Measurements from ENCODE around the gene DYNLRB1. TPM values are rescaled to one million over a fixed set of nuclear protein-coding genes. Genes with fewer than 3 reads are reported as not detected.
"Not testable (repeated sequence)": the region's sequence is repeated elsewhere in the genome, so short reads cannot be mapped to it uniquely, and the experiment has no call there.

The DYNLRB1 gene
- total and polyA plus RNA-seq, 12 donors: 145 to 586 (median 224) TPM

GRCh38 chr20:34512955-34513419 lies 3.2 kb upstream of the DYNLRB1 start:
- no peak overlapping the region for H3K4me3 ChIP-seq
- DNase-seq: no peak
- intact Hi-C loops (cut with DNase I): loop anchor here in 1 of 2 donors (5.0 kb wide), 1 partner anchor 201 kb away; no protein-coding TSS in a partner anchor
- TF ChIP-seq POLR2A (IDR thresholded peaks at IDR 0.05): no peak
- TF ChIP-seq CTCF (IDR thresholded peaks at IDR 0.05): no peak
- no peak overlapping the region for H3K27ac ChIP-seq
- no peaks in the 10 kb centered on the region for H3K9me3 ChIP-seq (replicated peaks in 1 of 3)
- H3K4me1 ChIP-seq (replicated peaks in 1 of 2): peaks cover 6 to 23% of the 10 kb centered on the region in 2 donors
- H3K27me3 ChIP-seq: no peaks in the 10 kb centered on the region
- H3K36me3 ChIP-seq (replicated peaks in 1 of 2): peaks cover 0 to 6% of the 10 kb centered on the region in 2 donors

GRCh38 chr20:34514034-34514433 lies 2.2 kb upstream of the DYNLRB1 start:
- not testable (repeated sequence) for H3K9me3 ChIP-seq (replicated peaks in 1 of 3); H3K4me3 ChIP-seq; DNase-seq; H3K36me3 ChIP-seq (replicated peaks in 1 of 2); H3K27ac ChIP-seq; H3K27me3 ChIP-seq
- intact Hi-C loops (cut with DNase I): loop anchor here in 1 of 2 donors (5.0 kb wide), 1 partner anchor 202 kb away; no protein-coding TSS in a partner anchor
- peaks cover 6 to 31% of the 10 kb centered on the region in 2 donors for H3K4me1 ChIP-seq (replicated peaks in 1 of 2)
- WGBS, 4 donors: 91 to 97% (median 95%) methylated on average over 17 of the region's 17 CpGs

GRCh38 chr20:34514897-34515483 lies 1.2 kb upstream of the DYNLRB1 start:
- intact Hi-C loops (cut with DNase I): loop anchor here in 1 of 2 donors (5.0 kb wide), 1 partner anchor 203 kb away; no protein-coding TSS in a partner anchor
- H3K9me3 ChIP-seq (replicated peaks in 1 of 3): no peaks in the 10 kb centered on the region
- H3K36me3 ChIP-seq (replicated peaks in 1 of 2): no peaks in the 10 kb centered on the region
- no peak for DNase-seq
- TF ChIP-seq POLR2A (IDR thresholded peaks at IDR 0.05): peak in 1 of 2 donors; percentile 27
- TF ChIP-seq CTCF (IDR thresholded peaks at IDR 0.05): no peak
- H3K27me3 ChIP-seq: no peaks in the 10 kb centered on the region
- peaks cover 12 to 41% of the 10 kb centered on the region in 2 donors for H3K4me1 ChIP-seq (replicated peaks in 1 of 2)
- 17 to 25% (median 21%) methylated on average over 19 of the region's 19 CpGs for WGBS, 4 donors
- H3K4me3 ChIP-seq: peak overlapping the region in 2 of 4 donors; percentile 71 to 90
- peak overlapping the region; percentile 78 to 98 (median 94) for H3K27ac ChIP-seq

- intact Hi-C loops (cut with DNase I): no loop called here
- Histone ChIP-seq H3K27ac (peak overlapping the region; percentile 78 to 98 (median 94)), H3K36me3 (replicated peaks in 1 of 2) (peaks cover 0 to 4% of the 10 kb centered on the region in 2 donors), H3K9me3 (replicated peaks in 1 of 3) (no peaks in the 10 kb centered on the region), H3K27me3 (no peaks in the 10 kb centered on the region), H3K4me1 (replicated peaks in 1 of 2) (peaks cover 12 to 45% of the 10 kb centered on the region in 2 donors), H3K4me3 (peak overlapping the region; percentile 71 to 90 (median 82))
- WGBS, 4 donors: 1 to 3% (median 2%) methylated on average over 21 to 36 of the region's 36 CpGs
- TF ChIP-seq POLR2A (IDR thresholded peaks at IDR 0.05): no peak
- TF ChIP-seq CTCF (IDR thresholded peaks at IDR 0.05): no peak
- peak; percentile 56 to 89 (median 71) for DNase-seq
Measured at GRCh38 chr20:34515484-34516246, 557 bp upstream of the DYNLRB1 start.
